Stimulated activated naive CD8-positive, alpha-beta T cell treated with anti-CD3 and anti-CD28 coated beads, Interleukin-15, amount 100 ng/mL, for 72 hours (primary cell): ENCODE results near the gene MYEF2.

Source experiments
- ATAC-seq: fragments of 150-1000 bp; cut with Tn5 transposase; 2 replicates; pipeline ENCODE4 v1.10.0; 2021; ENCODE audit warnings: mild to moderate bottlenecking, moderate library complexity
- DNase-seq, 2 donors: peaks; one replicate each; pipeline ENCODE4 v3.0.0; 2021 to 2022
- H3K27ac Mint-ChIP-seq, 2 donors: one replicate each; pipeline ENCODE4 v1.8.0; 2022; ENCODE audit warnings: mild to moderate bottlenecking in 2 of 2, mixed read lengths in 2 of 2, moderate library complexity in 2 of 2
- H3K27me3 Mint-ChIP-seq: one replicate; pipeline ENCODE4 v1.8.0; 2022; ENCODE audit warnings: mixed read lengths
- H3K4me1 Mint-ChIP-seq: one replicate; pipeline ENCODE4 v1.8.0; 2022; ENCODE audit warnings: mild to moderate bottlenecking, mixed read lengths
- H3K4me3 Mint-ChIP-seq, 2 donors: one replicate each; pipeline ENCODE4 v1.8.0; 2022; ENCODE audit warnings: mild to moderate bottlenecking in 2 of 2, mixed read lengths in 2 of 2, moderate library complexity in 1 of 2
- H3K9me3 Mint-ChIP-seq, 2 donors: one replicate each; pipeline ENCODE4 v1.8.0; 2022; ENCODE audit warnings: mixed read lengths in 2 of 2

Gene MYEF2, protein sequence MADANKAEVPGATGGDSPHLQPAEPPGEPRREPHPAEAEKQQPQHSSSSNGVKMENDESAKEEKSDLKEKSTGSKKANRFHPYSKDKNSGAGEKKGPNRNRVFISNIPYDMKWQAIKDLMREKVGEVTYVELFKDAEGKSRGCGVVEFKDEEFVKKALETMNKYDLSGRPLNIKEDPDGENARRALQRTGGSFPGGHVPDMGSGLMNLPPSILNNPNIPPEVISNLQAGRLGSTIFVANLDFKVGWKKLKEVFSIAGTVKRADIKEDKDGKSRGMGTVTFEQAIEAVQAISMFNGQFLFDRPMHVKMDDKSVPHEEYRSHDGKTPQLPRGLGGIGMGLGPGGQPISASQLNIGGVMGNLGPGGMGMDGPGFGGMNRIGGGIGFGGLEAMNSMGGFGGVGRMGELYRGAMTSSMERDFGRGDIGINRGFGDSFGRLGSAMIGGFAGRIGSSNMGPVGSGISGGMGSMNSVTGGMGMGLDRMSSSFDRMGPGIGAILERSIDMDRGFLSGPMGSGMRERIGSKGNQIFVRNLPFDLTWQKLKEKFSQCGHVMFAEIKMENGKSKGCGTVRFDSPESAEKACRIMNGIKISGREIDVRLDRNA

DNA sequence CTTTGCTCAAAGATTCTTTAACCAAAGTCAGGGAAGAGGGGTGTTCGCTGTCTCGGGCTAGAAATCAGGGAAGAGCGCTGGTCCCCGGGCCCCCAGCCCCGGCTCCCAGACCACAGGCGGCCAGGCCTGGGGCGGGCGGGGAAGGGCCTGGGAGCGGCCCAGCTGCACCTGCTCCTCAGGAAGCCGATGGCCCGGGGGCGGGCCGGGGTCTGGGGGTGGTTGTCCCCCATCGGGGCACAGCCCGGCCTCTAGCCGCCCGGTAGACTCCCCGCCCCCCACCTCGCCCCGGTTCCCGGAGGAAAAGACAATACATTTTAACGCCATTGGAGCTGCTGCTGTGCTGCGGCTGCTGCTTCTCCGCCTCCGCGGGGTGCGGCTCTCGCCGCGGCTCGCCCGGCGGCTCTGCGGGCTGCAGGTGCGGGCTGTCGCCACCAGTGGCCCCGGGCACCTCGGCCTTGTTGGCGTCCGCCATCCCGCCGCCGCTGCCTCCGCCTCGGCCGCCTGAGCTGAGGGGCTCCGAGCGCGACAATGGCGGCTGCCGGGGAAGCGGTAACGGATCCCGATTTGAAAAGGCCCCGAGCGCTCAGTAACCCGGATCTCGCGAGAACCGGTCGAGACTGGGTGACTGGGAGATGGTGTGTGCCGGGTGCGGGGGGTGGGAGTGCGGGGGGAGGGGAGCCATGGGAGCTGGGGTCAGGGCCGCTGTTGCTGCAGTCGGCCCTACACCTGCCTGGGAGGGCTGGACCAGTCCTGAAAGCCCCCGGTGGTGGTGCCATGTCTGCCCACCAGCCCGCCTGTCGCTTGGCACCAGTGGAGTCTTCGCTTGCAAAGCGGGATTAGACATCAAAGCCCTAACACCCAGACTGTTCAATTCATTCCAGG is at the start of gene MYEF2:
TSS of gene MYEF2 (minus strand) at position 530 of the 882 bp plus-strand sequence. CDS start at position 472, 58 bp downstream.
- peak; percentile 89 for ATAC-seq
- peaks cover 10% of the 10 kb centered on the region for H3K4me1 Mint-ChIP-seq
- peaks cover 16% of the 10 kb centered on the region for H3K27me3 Mint-ChIP-seq
- peak within 1 kb of the TSS; percentile 82 to 98 for H3K4me3 Mint-ChIP-seq
- peak; percentile 73 to 81 for DNase-seq
- H3K9me3 Mint-ChIP-seq: peaks cover 5 to 10% of the 10 kb centered on the region in 2 donors
- H3K27ac Mint-ChIP-seq: peak within 1 kb of the TSS; percentile 93 to 99

GRCh38 chr15:48225771-48226170 is 47.7 kb upstream of the MYEF2 start:
- H3K4me1 Mint-ChIP-seq: no peaks in the 10 kb centered on the region
- DNase-seq (no peak), ATAC-seq (no peak)
- no peaks in the 10 kb centered on the region for H3K9me3 Mint-ChIP-seq
- H3K27ac Mint-ChIP-seq: no peak overlapping the region
- H3K27me3 Mint-ChIP-seq: no peaks in the 10 kb centered on the region
- no peak overlapping the region for H3K4me3 Mint-ChIP-seq

DNA sequence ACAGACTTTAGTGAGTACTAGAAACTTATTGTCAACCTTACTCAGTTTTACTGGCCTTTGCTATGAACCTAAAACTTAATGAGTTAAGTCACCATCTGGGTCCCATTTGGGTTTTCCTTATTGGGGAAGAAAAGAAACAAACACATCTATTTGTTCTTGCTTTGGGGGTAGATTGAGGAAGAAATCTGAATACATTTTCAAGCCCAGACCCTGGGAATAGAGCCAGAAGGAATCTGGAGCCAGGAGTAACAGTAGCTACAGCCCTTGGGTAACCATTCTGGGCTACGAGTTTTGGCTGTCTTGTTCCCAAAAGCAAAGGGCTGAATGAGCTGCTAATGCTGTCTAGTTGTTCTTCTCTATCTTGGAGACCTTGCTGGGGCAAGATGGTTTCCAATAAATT is 44.5 kb upstream of the MYEF2 start:
- Mint-ChIP-seq H3K27ac (no peak overlapping the region), H3K4me3 (no peak overlapping the region), H3K4me1 (no peaks in the 10 kb centered on the region), H3K9me3 (no peaks in the 10 kb centered on the region), H3K27me3 (no peaks in the 10 kb centered on the region)
- no peak for DNase-seq
- ATAC-seq: no peak

DNA sequence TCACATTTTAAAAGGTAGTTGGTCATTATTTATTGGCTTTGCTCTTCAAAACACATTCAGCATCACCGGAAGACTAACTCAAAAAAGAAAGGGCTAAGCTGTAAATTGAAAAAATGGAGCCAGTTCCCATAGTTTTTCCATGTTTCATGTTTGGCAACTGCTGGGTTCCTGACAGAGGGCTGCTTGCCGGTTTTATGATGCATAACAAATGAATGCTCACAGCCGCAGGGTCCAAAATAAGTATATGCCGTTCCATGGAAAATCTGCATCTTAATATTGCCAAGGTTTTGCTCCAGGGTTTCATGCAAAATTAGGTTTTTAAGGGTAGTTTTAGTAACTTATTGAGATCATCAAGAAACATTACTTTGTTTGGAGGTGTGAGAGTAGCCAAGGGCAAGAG is 43.8 kb upstream of the MYEF2 start:
- Mint-ChIP-seq H3K27ac (no peak overlapping the region), H3K9me3 (no peaks in the 10 kb centered on the region), H3K4me3 (no peak overlapping the region), H3K4me1 (no peaks in the 10 kb centered on the region), H3K27me3 (no peaks in the 10 kb centered on the region)
- ATAC-seq: no peak
- DNase-seq: no peak

DNA sequence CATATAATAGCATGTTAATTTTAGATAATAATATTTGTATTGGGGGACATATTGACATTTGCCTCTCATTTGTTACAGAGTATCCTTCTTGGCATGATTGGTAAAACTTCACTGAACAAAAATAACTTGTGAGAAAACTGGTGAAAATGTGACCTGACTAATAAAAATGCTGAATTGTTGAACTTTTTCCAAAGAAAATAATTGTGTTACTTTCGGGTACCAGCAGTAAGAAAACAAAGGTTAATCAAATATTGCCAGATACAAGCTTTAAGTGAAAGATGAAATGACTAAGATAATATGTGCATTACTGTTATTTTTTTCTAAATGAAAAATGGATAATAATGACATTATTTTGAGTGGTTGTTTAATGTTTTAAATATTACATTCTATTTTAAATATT is 43.2 kb upstream of the MYEF2 start:
- no peak for ATAC-seq
- no peaks in the 10 kb centered on the region for H3K4me1 Mint-ChIP-seq
- no peak for DNase-seq
- no peaks in the 10 kb centered on the region for H3K9me3 Mint-ChIP-seq
- H3K27ac Mint-ChIP-seq: no peak overlapping the region
- H3K4me3 Mint-ChIP-seq: no peak overlapping the region
- no peaks in the 10 kb centered on the region for H3K27me3 Mint-ChIP-seq

DNA sequence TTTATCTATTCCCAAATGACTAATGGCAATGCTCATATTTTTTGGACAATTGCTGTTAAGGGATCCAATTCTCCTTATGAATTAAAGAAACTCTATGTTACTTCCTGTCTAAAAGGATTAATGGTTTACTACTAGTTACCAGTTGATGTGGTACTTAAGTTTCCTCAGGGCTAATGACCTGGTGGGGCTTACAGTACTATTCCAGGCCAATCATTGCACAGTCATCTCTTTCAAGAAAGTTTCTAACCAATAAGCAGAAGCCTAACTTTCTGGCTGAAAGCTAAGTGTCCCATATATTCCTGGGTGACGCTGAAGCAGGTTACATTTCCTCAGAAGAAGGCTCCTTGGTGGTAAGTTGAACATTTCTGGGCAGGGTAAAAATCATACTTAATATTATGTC is 27.9 kb upstream of the MYEF2 start, which contains the start of gene SLC12A1:
TSS of gene SLC12A1 (plus strand) at position 322 of the 400 bp plus-strand sequence. CDS start 1,418 bp downstream, outside the sequence.
- Mint-ChIP-seq H3K4me1 (no peaks in the 10 kb centered on the region), H3K27me3 (peaks cover 7% of the 10 kb centered on the region), H3K9me3 (no peaks in the 10 kb centered on the region), H3K4me3 (no peak within 1 kb of the TSS), H3K27ac (no peak within 1 kb of the TSS)
- DNase-seq (no peak), ATAC-seq (no peak)

- Mint-ChIP-seq H3K9me3 (no peaks in the 10 kb centered on the region), H3K4me3 (no peak overlapping the region), H3K27ac (no peak overlapping the region), H3K27me3 (peaks cover 1% of the 10 kb centered on the region), H3K4me1 (no peaks in the 10 kb centered on the region)
- DNase-seq (no peak), ATAC-seq (no peak)
Observed at GRCh38 chr15:48202068-48202467, 24.0 kb upstream of the MYEF2 start.

DNA sequence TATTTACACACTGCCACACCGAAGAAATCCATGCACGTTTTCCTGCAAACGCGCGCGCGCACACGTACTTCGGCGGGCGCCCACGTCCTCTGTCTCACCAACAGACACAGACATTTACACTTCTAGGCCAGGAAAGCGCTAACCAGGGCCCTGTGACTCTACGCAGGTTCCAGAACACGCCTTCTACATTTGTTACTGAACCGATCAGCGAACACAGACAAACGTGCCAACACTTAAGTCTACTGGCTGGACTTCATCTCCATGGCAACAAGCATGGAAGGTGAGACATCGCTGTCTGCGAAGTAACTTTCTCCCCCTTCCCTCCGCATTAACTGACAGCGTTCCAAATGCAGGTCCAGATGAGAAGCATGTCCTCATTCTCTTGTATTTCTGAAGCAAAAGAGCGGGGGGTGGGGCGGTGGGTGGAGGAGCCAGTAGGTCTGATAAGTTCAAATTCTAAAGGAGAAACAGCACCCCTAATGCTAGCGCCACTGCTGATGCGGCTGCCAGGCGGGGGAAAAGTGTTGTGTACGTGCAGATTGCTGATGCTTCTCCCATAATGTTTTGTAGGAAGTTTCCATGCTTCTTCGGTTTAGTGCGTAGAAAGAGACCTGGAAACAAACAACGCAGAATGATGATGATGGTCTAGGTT is 13.6 kb upstream of the MYEF2 start, which contains the start of gene CTXN2:
TSS of gene CTXN2 (plus strand) at position 92 of the 652 bp plus-strand sequence. CDS start 9,636 bp downstream, outside the sequence.
- Mint-ChIP-seq H3K9me3 (peaks cover 0 to 6% of the 10 kb centered on the region in 2 donors), H3K4me1 (peaks cover 7% of the 10 kb centered on the region), H3K4me3 (peak within 1 kb of the TSS; percentile 38 to 58), H3K27ac (no peak within 1 kb of the TSS), H3K27me3 (peaks cover 30% of the 10 kb centered on the region)
- ATAC-seq (no peak), DNase-seq (no peak)

- no peak for ATAC-seq
- Mint-ChIP-seq H3K9me3 (peaks cover 0 to 6% of the 10 kb centered on the region in 2 donors), H3K27me3 (peaks cover 30% of the 10 kb centered on the region)
Observed at GRCh38 chr15:48190932-48191573, 13.0 kb upstream of the MYEF2 start.

DNA sequence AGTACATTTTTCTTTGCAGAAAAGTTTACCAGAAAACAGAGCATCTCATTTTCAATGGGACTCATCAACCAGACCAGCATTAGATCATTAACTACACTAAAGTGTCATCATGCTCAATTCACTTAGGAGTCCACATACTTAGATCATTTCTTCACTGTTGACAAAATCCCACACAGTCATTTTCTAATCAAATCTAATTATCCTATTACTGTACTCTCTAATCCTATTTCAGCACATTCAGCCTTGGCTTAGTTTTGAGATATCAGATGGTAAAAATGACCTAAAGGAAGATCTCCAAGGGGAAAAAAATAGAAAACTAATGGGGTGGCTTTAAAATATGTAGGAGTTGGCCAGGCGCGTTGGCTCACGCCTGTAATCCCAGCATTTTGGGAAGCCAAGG is 8.2 kb upstream of the MYEF2 start:
- Mint-ChIP-seq H3K27me3 (peaks cover 25% of the 10 kb centered on the region), H3K4me1 (peaks cover 2% of the 10 kb centered on the region), H3K9me3 (no peaks in the 10 kb centered on the region), H3K4me3 (no peak overlapping the region), H3K27ac (no peak overlapping the region)
- DNase-seq: no peak
- ATAC-seq: no peak

More at GRCh38 chr15:48190932-48191573, 13.0 kb upstream of the MYEF2 start:
- H3K4me1 Mint-ChIP-seq: peaks cover 7% of the 10 kb centered on the region
- peak; percentile 15 to 16 for DNase-seq
- peak overlapping the region; percentile 38 to 58 for H3K4me3 Mint-ChIP-seq
- no peak overlapping the region for H3K27ac Mint-ChIP-seq

GRCh38 chr15:48185529-48185928 is 7.4 kb upstream of the MYEF2 start:
- no peaks in the 10 kb centered on the region for H3K4me1 Mint-ChIP-seq
- ATAC-seq: no peak

DNA sequence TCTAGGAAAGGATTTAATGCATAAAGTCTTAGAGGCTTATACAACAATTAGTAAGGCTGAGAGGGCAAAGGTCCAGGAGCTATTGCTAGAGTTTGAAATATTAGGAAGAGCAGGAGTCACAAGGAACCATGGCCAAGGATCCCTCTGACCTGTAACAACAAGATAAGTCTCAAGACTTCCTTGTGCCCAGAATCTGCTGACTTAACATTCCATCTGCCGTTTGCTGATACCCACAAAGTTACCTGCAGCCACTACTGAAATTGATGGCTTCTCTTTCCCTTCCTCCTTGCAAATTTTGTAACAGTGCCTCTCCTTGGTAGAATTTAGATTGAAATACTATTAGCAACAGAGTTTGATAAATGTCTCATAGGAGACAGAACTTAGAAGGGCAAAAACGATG is 4.7 kb upstream of the MYEF2 start:
- H3K27me3 Mint-ChIP-seq: peaks cover 23% of the 10 kb centered on the region
- DNase-seq (no peak), ATAC-seq (no peak)
- no peaks in the 10 kb centered on the region for H3K4me1 Mint-ChIP-seq
- H3K4me3 Mint-ChIP-seq: no peak overlapping the region
- H3K9me3 Mint-ChIP-seq: no peaks in the 10 kb centered on the region
- H3K27ac Mint-ChIP-seq: no peak overlapping the region

More at GRCh38 chr15:48185529-48185928, 7.4 kb upstream of the MYEF2 start:
- H3K27me3 Mint-ChIP-seq: peaks cover 17% of the 10 kb centered on the region
- no peak for DNase-seq
- H3K9me3 Mint-ChIP-seq: no peaks in the 10 kb centered on the region
- no peak overlapping the region for H3K27ac Mint-ChIP-seq
- no peak overlapping the region for H3K4me3 Mint-ChIP-seq

DNA sequence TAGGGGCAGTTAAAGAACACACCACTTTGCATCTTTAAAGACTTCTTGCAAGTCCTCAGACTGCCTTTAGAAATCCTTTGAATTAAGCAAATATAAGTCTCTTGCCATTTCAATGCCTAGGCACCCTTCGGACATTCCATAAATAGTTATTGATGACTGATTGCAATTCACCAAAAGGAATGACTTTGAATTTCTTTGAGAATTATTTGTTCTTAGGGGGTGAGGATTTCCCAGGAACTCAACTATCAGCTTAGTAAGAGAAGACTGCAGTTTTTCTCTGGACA is 495 bp upstream of the MYEF2 start:
- H3K4me1 Mint-ChIP-seq: peaks cover 10% of the 10 kb centered on the region
- H3K27me3 Mint-ChIP-seq: peaks cover 16% of the 10 kb centered on the region
- DNase-seq (no peak), ATAC-seq (no peak)
- peaks cover 0 to 5% of the 10 kb centered on the region in 2 donors for H3K9me3 Mint-ChIP-seq
- H3K4me3 Mint-ChIP-seq: peak overlapping the region; percentile 35 to 82
- no peak overlapping the region for H3K27ac Mint-ChIP-seq

DNA sequence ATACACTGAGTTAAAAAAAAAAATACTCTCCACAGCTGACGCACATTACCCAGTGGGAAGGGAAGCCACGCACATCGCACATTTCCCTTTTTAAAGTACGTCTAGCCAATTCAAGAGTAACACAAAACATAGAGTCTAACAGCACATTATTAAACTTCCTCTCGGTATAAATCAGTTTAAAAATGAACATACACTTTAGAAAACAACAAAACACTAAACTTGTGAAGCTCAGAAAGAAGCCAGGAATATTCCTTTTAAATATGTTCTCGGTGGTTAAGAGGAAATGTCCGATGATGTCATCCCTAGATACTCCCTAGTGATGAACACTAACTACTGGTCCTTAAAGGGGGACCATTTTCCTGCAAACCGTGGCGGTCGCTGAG is 721 bp downstream of the MYEF2 start:
- Mint-ChIP-seq H3K27ac (peak overlapping the region; percentile 93 to 99), H3K4me1 (peaks cover 10% of the 10 kb centered on the region), H3K9me3 (peaks cover 8 to 14% of the 10 kb centered on the region in 2 donors), H3K27me3 (peaks cover 16% of the 10 kb centered on the region), H3K4me3 (peak overlapping the region; percentile 82 to 98)
- ATAC-seq (peak; percentile 77), DNase-seq (no peak)

DNA sequence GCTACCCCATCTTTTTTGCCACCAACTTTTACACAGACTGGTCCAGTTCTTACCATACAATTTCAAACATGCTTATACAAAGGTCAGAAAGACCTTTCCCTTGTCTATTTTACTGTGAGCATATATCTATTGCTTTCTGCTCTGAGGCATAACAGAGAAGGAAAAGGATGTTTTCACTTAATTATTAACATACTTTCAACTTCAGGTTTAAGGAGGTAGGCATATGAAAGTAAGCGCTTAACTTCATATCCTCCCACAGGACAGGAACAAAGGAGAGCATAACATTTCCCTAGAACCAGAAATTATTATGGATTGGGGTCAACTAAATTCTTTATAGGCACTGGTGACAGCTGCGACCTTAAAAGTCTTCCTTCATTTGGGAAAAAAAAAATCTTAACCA is 1.1 kb downstream of the MYEF2 start:
- H3K4me1 Mint-ChIP-seq: peaks cover 10% of the 10 kb centered on the region
- H3K27ac Mint-ChIP-seq: peak overlapping the region in 1 of 2 donors; percentile 99
- DNase-seq (no peak), ATAC-seq (no peak)
- peak overlapping the region; percentile 82 to 98 for H3K4me3 Mint-ChIP-seq
- H3K27me3 Mint-ChIP-seq: peaks cover 12% of the 10 kb centered on the region
- peaks cover 8 to 14% of the 10 kb centered on the region in 2 donors for H3K9me3 Mint-ChIP-seq
